Subcutaneous abdominal adipose tissue (tissue), 5 donors: ENCODE data around the gene TBC1D5.
"Not testable (repeated sequence)": the region's sequence is repeated elsewhere in the genome, so short reads cannot be mapped to it uniquely, and the experiment has no call there.

Experiments
- H3K27ac ChIP-seq: one replicate; pipeline ENCODE4 v1.7.0; 2013; ENCODE audit warnings: low read depth, mild to moderate bottlenecking, inconsistent platforms, low read length, moderate library complexity
- H3K27me3 ChIP-seq, 5 donors: one replicate each; pipeline ENCODE4 v1.7.0; 2013; ENCODE audit warnings: low read length in 5 of 5, inconsistent platforms in 1 of 5; ENCODE audit not compliant: control insufficient read depth in 5 of 5, insufficient read depth in 4 of 5
- H3K36me3 ChIP-seq, 5 donors: one replicate each; pipeline ENCODE4 v1.7.0; 2013; ENCODE audit warnings: low read length in 5 of 5; ENCODE audit not compliant: control insufficient read depth in 5 of 5, insufficient read depth in 5 of 5
- H3K4me1 ChIP-seq, 5 donors: one replicate each; pipeline ENCODE4 v1.7.0; 2013; ENCODE audit warnings: low read length in 5 of 5, mild to moderate bottlenecking in 3 of 5, moderate library complexity in 1 of 5; ENCODE audit not compliant: control insufficient read depth in 5 of 5, insufficient read depth in 5 of 5
- H3K4me3 ChIP-seq, 5 donors: one replicate each; pipeline ENCODE4 v1.7.0; 2013; ENCODE audit warnings: low read length in 5 of 5, low read depth in 1 of 5
- H3K9ac ChIP-seq, 5 donors: one replicate each; pipeline ENCODE4 v1.7.0; 2013; ENCODE audit warnings: low read length in 5 of 5, mild to moderate bottlenecking in 4 of 5, moderate library complexity in 3 of 5
- H3K9me3 ChIP-seq, 5 donors: one replicate each; pipeline ENCODE4 v1.7.0; 2013; ENCODE audit warnings: low read length in 5 of 5; ENCODE audit not compliant: control insufficient read depth in 5 of 5
- donor health status: healthy.
- donor health status: healthy.
- donor health status: healthy.
- donor health status: healthy.
- donor health status: healthy.

Gene TBC1D5

GRCh38 chr3:17367171-17367570, 375.3 kb downstream of the TBC1D5 start:
- no peak overlapping the region for H3K4me3 ChIP-seq

GRCh38 chr3:17360991-17361390, 381.4 kb downstream of the TBC1D5 start:
- Histone ChIP-seq H3K9ac (no peak overlapping the region), H3K27me3 (no peaks in the 10 kb centered on the region), H3K27ac (no peak overlapping the region), H3K4me1 (peaks cover 0 to 3% (median 0%) of the 10 kb centered on the region in 5 donors), H3K4me3 (no peak overlapping the region), H3K36me3 (no peaks in the 10 kb centered on the region), H3K9me3 (no peaks in the 10 kb centered on the region)

More at GRCh38 chr3:17367171-17367570, 375.3 kb downstream of the TBC1D5 start:
- no peak overlapping the region for H3K9ac ChIP-seq
- H3K9me3 ChIP-seq = no peaks in the 10 kb centered on the region
- H3K27me3 ChIP-seq = no peaks in the 10 kb centered on the region
- H3K36me3 ChIP-seq = peaks cover 5 to 19% (median 15%) of the 10 kb centered on the region in 5 donors
- no peak overlapping the region for H3K27ac ChIP-seq
- no peaks in the 10 kb centered on the region for H3K4me1 ChIP-seq

GRCh38 chr3:17359911-17360310, 382.5 kb downstream of the TBC1D5 start:
- H3K27me3 ChIP-seq = no peaks in the 10 kb centered on the region
- H3K9ac ChIP-seq = no peak overlapping the region
- H3K4me1 ChIP-seq = peaks cover 0 to 3% (median 0%) of the 10 kb centered on the region in 5 donors
- no peaks in the 10 kb centered on the region for H3K36me3 ChIP-seq
- no peak overlapping the region for H3K4me3 ChIP-seq
- H3K9me3 ChIP-seq = no peaks in the 10 kb centered on the region
- H3K27ac ChIP-seq = no peak overlapping the region

- Histone ChIP-seq H3K36me3 (no peaks in the 10 kb centered on the region), H3K4me1 (peaks cover 0 to 3% (median 0%) of the 10 kb centered on the region in 5 donors), H3K4me3 (no peak overlapping the region), H3K27me3 (no peaks in the 10 kb centered on the region), H3K27ac (no peak overlapping the region), H3K9ac (no peak overlapping the region), H3K9me3 (no peaks in the 10 kb centered on the region)
Observed at GRCh38 chr3:17357035-17357710, 385.3 kb downstream of the TBC1D5 start.

- peaks cover 0 to 3% (median 0%) of the 10 kb centered on the region in 5 donors for H3K4me1 ChIP-seq
- no peak overlapping the region for H3K9ac ChIP-seq
- H3K4me3 ChIP-seq = no peak overlapping the region
- no peak overlapping the region for H3K27ac ChIP-seq
- no peaks in the 10 kb centered on the region for H3K36me3 ChIP-seq
- H3K9me3 ChIP-seq = no peaks in the 10 kb centered on the region
- H3K27me3 ChIP-seq = no peaks in the 10 kb centered on the region
Observed at GRCh38 chr3:17356585-17356984, 385.8 kb downstream of the TBC1D5 start.

GRCh38 chr3:17355591-17355990, 386.8 kb downstream of the TBC1D5 start:
- H3K4me3 ChIP-seq = no peak overlapping the region
- H3K9me3 ChIP-seq = no peaks in the 10 kb centered on the region
- no peaks in the 10 kb centered on the region for H3K36me3 ChIP-seq
- peaks cover 0 to 3% (median 0%) of the 10 kb centered on the region in 5 donors for H3K4me1 ChIP-seq
- no peak overlapping the region for H3K27ac ChIP-seq
- no peaks in the 10 kb centered on the region for H3K27me3 ChIP-seq
- no peak overlapping the region for H3K9ac ChIP-seq

GRCh38 chr3:17354341-17354740, 388.1 kb downstream of the TBC1D5 start:
- Histone ChIP-seq H3K4me1 (peaks cover 0 to 3% (median 0%) of the 10 kb centered on the region in 5 donors), H3K27me3 (no peaks in the 10 kb centered on the region), H3K36me3 (peaks cover 0 to 4% (median 0%) of the 10 kb centered on the region in 5 donors), H3K27ac (no peak overlapping the region), H3K9me3 (no peaks in the 10 kb centered on the region), H3K9ac (no peak overlapping the region), H3K4me3 (no peak overlapping the region)

GRCh38 chr3:17352620-17353019, 389.8 kb downstream of the TBC1D5 start:
- H3K27me3 ChIP-seq = no peaks in the 10 kb centered on the region
- H3K27ac ChIP-seq = no peak overlapping the region
- H3K9me3 ChIP-seq = no peaks in the 10 kb centered on the region
- H3K4me3 ChIP-seq = no peak overlapping the region
- peaks cover 0 to 4% (median 0%) of the 10 kb centered on the region in 5 donors for H3K36me3 ChIP-seq
- H3K9ac ChIP-seq = no peak overlapping the region
- H3K4me1 ChIP-seq = peaks cover 0 to 3% (median 0%) of the 10 kb centered on the region in 5 donors

GRCh38 chr3:17351193-17351592, 391.2 kb downstream of the TBC1D5 start:
- H3K27me3 ChIP-seq, H3K4me3 ChIP-seq, H3K27ac ChIP-seq, H3K4me1 ChIP-seq, H3K36me3 ChIP-seq, H3K9ac ChIP-seq, H3K9me3 ChIP-seq: not testable (repeated sequence)

- H3K9ac ChIP-seq = no peak overlapping the region
- H3K27ac ChIP-seq = no peak overlapping the region
Observed at GRCh38 chr3:17349093-17349492, 393.3 kb downstream of the TBC1D5 start.

More at GRCh38 chr3:17349093-17349492, 393.3 kb downstream of the TBC1D5 start:
- Histone ChIP-seq H3K27me3 (no peaks in the 10 kb centered on the region), H3K4me3 (no peak overlapping the region), H3K36me3 (peaks cover 0 to 4% (median 0%) of the 10 kb centered on the region in 5 donors), H3K9me3 (no peaks in the 10 kb centered on the region), H3K4me1 (no peaks in the 10 kb centered on the region)
